ENCODE data around the gene VGLL4. TPM values are rescaled to one million over a fixed set of nuclear protein-coding genes. Genes with fewer than 3 reads are reported as not detected.
"Not testable (repeated sequence)": the region's sequence is repeated elsewhere in the genome, so short reads cannot be mapped to it uniquely, and the experiment has no call there.

Gene VGLL4
- total RNA-seq, 1 donor from 2014 or later, result 48.7 TPM

DNA sequence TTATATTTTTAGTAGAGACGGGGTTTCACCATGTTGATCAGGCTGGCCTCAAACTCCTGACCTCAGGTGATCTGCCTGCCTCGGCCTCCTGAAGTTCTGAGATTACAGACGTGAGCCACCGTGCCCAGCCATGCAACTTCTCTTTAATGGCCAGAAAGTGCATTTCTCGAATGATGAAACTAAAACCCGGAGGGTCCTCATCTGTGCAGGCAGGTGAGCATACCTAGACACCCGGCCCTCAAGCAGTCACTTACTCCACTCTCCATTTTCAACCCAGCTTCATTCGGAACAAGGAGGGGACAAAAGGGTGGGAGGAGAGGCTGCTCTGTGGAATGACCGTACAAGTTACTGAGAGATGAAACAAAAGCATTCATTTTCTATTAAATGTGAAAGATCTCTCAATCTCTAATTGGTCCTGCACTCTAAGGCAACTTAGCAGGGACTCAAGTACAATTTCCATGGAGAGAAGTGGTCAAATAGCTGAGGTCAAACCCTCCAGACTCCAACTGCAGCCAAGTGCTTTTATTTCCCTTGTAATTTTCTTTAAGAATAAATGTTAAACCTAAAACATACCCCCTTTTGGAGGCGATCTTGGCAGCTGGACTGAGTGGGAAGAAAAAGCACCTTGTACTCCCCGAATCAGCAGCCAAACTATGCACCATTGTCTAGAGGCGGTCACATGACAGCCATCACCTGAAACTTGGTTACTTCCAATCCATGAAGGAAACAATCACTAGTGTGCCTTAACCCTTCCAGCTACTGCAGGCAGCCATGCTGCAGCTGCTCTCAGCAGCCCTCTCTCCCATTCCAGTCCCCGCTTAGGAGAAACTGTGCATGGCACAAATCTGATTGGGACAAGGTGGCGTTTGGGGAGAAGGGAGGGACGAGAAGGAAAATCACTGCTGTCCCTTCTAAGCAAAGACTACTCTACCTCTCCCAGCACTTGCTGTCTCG is 62.2 kb downstream of the VGLL4 start:
- intact Hi-C loops (cut with micrococcal nuclease), result loop anchor here (5.0 kb wide), 1 partner anchor 61 kb away; the partner anchor contains the start of gene VGLL4
- peaks cover 24% of the 10 kb centered on the region for H3K4me1 Mint-ChIP-seq (ENCODE audit: low read depth)
- H3K9me3 Mint-ChIP-seq, result no peaks in the 10 kb centered on the region
- no peak overlapping the region for H3K27ac Mint-ChIP-seq
- H3K4me3 Mint-ChIP-seq, result no peak overlapping the region
- peaks cover 9% of the 10 kb centered on the region for H3K36me3 Mint-ChIP-seq (ENCODE audit: low read depth)
- no peaks in the 10 kb centered on the region for H3K27me3 Mint-ChIP-seq (ENCODE audit: insufficient read depth)
- no peak for DNase-seq (ENCODE audit: low spot score)

DNA sequence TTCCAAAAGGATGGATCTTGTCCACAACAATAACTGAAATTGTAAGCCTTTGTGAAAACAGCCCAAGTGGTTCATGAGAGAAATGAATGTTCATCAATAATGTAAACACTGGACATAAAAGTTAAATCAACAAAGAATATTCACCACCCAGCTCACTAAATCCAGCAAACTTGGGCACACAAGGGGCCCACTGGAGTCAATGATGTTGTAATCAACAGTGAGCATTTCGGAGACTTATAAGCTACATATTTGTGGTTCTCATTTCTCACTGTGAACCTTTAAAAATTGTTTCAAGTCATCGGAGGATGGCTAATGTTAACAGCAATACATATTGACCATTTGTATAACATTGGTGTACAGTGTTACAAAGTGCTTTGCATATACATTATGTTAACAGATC is 63.1 kb downstream of the VGLL4 start:
- Mint-ChIP-seq H3K9me3 (no peaks in the 10 kb centered on the region), H3K4me1 (ENCODE audit: low read depth) (peaks cover 24% of the 10 kb centered on the region), H3K4me3 (no peak overlapping the region), H3K36me3 (ENCODE audit: low read depth) (peaks cover 9% of the 10 kb centered on the region), H3K27ac (no peak overlapping the region), H3K27me3 (ENCODE audit: insufficient read depth) (no peaks in the 10 kb centered on the region)
- DNase-seq (ENCODE audit: low spot score), result no peak
- intact Hi-C loops (cut with micrococcal nuclease), result loop anchor here (5.0 kb wide), 1 partner anchor 62 kb away; the partner anchor contains the start of gene VGLL4

GRCh38 chr3:11578169-11578568 is 65.5 kb downstream of the VGLL4 start:
- DNase-seq (ENCODE audit: low spot score), result no peak
- peaks cover 10% of the 10 kb centered on the region for H3K36me3 Mint-ChIP-seq (ENCODE audit: low read depth)
- H3K27ac Mint-ChIP-seq, result no peak overlapping the region
- no peaks in the 10 kb centered on the region for H3K9me3 Mint-ChIP-seq
- intact Hi-C loops (cut with micrococcal nuclease), result no loop called here
- peaks cover 17% of the 10 kb centered on the region for H3K4me1 Mint-ChIP-seq (ENCODE audit: low read depth)
- no peak overlapping the region for H3K4me3 Mint-ChIP-seq
- no peaks in the 10 kb centered on the region for H3K27me3 Mint-ChIP-seq (ENCODE audit: insufficient read depth)

DNA sequence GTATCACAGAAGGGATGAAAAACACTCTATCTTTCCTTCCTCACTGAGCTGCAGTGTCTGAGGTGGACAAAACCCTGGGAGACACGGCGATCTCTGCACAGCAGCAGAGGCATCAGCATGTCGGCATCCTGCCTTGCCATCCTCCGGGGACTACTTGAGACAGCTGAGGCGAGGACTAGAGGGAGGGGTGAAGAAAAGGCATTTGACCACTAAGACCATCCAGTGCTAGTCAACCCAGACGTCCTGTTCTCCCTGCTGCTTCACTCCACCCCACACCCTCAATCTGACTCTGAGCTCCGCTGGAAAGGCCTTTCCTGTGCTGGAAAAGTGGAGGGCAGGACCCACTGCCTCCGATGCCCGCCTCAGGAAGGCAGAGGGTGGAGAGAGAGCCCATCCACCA is 67.3 kb downstream of the VGLL4 start:
- H3K36me3 Mint-ChIP-seq (ENCODE audit: low read depth), result peaks cover 6% of the 10 kb centered on the region
- no peaks in the 10 kb centered on the region for H3K9me3 Mint-ChIP-seq
- no peak for DNase-seq (ENCODE audit: low spot score)
- H3K27ac Mint-ChIP-seq, result no peak overlapping the region
- H3K4me1 Mint-ChIP-seq (ENCODE audit: low read depth), result peaks cover under 1% of the 10 kb centered on the region
- intact Hi-C loops (cut with micrococcal nuclease), result no loop called here
- no peaks in the 10 kb centered on the region for H3K27me3 Mint-ChIP-seq (ENCODE audit: insufficient read depth)
- no peak overlapping the region for H3K4me3 Mint-ChIP-seq

DNA sequence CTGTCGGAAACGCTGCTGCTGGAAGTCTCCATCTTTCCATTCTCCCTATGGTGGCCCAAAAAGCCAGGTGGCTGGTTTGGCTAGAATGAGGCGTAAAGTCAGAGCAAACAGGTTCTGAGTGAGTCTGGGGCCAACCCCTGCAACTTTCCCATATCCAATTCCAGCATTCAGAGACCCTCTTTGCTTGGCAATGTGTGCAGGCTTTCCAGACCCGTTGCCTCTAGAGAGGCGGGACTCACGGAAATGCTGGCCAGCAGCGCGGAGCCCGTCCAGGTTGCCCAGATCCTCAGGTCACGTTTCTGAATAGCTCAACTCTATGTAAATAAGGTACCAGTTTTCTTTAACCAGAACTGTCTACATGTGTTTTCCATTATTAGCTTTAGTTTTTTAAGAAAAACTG is 68.0 kb downstream of the VGLL4 start:
- DNase-seq (ENCODE audit: low spot score), result no peak
- no peaks in the 10 kb centered on the region for H3K27me3 Mint-ChIP-seq (ENCODE audit: insufficient read depth)
- H3K36me3 Mint-ChIP-seq (ENCODE audit: low read depth), result peaks cover 6% of the 10 kb centered on the region
- H3K4me1 Mint-ChIP-seq (ENCODE audit: low read depth), result no peaks in the 10 kb centered on the region
- H3K9me3 Mint-ChIP-seq, result no peaks in the 10 kb centered on the region
- H3K27ac Mint-ChIP-seq, result no peak overlapping the region
- no peak overlapping the region for H3K4me3 Mint-ChIP-seq
- intact Hi-C loops (cut with micrococcal nuclease), result no loop called here

GRCh38 chr3:11574981-11575669 is 68.6 kb downstream of the VGLL4 start:
- no peaks in the 10 kb centered on the region for H3K4me1 Mint-ChIP-seq (ENCODE audit: low read depth)
- H3K27ac Mint-ChIP-seq, result no peak overlapping the region
- no peaks in the 10 kb centered on the region for H3K27me3 Mint-ChIP-seq (ENCODE audit: insufficient read depth)
- DNase-seq (ENCODE audit: low spot score), result no peak
- no peaks in the 10 kb centered on the region for H3K9me3 Mint-ChIP-seq
- H3K36me3 Mint-ChIP-seq (ENCODE audit: low read depth), result peaks cover 3% of the 10 kb centered on the region
- H3K4me3 Mint-ChIP-seq, result no peak overlapping the region
- intact Hi-C loops (cut with micrococcal nuclease), result no loop called here

- H3K36me3 Mint-ChIP-seq (ENCODE audit: low read depth); H3K4me1 Mint-ChIP-seq (ENCODE audit: low read depth); DNase-seq (ENCODE audit: low spot score); H3K27me3 Mint-ChIP-seq (ENCODE audit: insufficient read depth); H3K9me3 Mint-ChIP-seq; intact Hi-C loops (cut with micrococcal nuclease); H3K27ac Mint-ChIP-seq; H3K4me3 Mint-ChIP-seq: not testable (repeated sequence)
Measured at GRCh38 chr3:11572660-11573059, 71.1 kb downstream of the VGLL4 start.

DNA sequence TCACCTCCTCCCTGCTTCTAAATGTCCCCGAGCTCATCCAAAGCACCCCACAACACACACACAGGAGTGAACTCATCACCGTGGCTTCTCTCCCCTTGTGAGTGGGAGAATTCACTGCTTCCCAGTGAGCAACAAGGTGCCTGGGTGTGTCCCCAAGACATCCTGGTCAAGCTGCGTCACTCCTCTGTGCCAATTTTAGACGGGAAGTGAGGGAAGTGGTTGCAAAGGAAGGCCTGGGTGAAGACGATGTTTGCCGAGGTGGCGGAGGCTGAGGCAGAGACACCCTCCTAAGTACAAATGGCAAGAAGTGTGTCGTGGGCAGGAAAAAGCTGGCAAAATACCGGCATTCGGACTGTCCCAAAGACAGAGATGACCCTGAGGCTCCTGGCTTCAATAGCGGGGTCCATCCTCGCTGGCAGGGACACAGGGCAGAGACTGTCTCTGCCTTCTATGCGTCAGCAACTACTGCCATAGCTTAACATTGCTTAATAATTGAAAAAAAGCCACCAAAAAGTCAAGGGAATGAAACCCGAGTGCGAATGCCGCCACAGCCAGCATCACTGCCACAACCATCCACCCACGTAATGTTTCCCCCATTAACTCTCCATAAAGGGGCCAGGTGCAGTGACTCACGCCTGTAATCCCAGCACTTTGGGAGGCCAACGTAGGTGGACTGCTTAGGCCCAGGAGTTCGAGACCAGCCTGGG is 72.8 kb downstream of the VGLL4 start:
- Mint-ChIP-seq H3K4me1 (ENCODE audit: low read depth) (no peaks in the 10 kb centered on the region), H3K9me3 (no peaks in the 10 kb centered on the region), H3K27me3 (ENCODE audit: insufficient read depth) (no peaks in the 10 kb centered on the region), H3K27ac (peak overlapping the region; percentile 23), H3K4me3 (no peak overlapping the region), H3K36me3 (ENCODE audit: low read depth) (peaks cover 2% of the 10 kb centered on the region)
- intact Hi-C loops (cut with micrococcal nuclease), result no loop called here
- DNase-seq (ENCODE audit: low spot score), result no peak

DNA sequence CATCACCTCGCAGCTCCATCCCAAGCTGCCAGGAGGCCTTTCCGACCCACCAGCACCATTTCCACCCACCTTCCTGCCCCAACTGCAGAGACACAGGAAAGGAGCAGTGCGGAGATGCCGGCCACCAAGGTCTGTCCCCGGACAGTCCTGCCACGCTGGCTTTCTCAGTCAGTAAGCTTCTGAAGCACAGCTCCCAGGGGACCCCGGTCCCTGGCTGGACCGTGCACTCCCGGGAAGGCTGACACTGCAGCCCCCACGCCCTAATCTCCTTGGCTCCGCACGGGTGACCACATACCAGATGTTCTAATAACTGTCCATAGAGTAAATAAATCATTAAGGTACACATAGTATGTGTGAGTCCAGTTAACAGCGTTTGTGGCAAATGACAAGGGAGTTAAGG is 73.5 kb downstream of the VGLL4 start:
- no peak overlapping the region for H3K27ac Mint-ChIP-seq

GRCh38 chr3:11569156-11569741 is 74.5 kb downstream of the VGLL4 start:
- no peaks in the 10 kb centered on the region for H3K9me3 Mint-ChIP-seq
- no peaks in the 10 kb centered on the region for H3K27me3 Mint-ChIP-seq (ENCODE audit: insufficient read depth)
- intact Hi-C loops (cut with micrococcal nuclease), result no loop called here
- peaks cover 2% of the 10 kb centered on the region for H3K36me3 Mint-ChIP-seq (ENCODE audit: low read depth)
- H3K4me3 Mint-ChIP-seq, result no peak overlapping the region
- no peak for DNase-seq (ENCODE audit: low spot score)
- no peaks in the 10 kb centered on the region for H3K4me1 Mint-ChIP-seq (ENCODE audit: low read depth)
- H3K27ac Mint-ChIP-seq, result no peak overlapping the region

More for the DNA sequence above, 73.5 kb downstream of the VGLL4 start:
- Mint-ChIP-seq H3K4me1 (ENCODE audit: low read depth) (no peaks in the 10 kb centered on the region), H3K36me3 (ENCODE audit: low read depth) (peaks cover 2% of the 10 kb centered on the region), H3K27me3 (ENCODE audit: insufficient read depth) (no peaks in the 10 kb centered on the region), H3K4me3 (no peak overlapping the region), H3K9me3 (no peaks in the 10 kb centered on the region)
- intact Hi-C loops (cut with micrococcal nuclease), result no loop called here
- no peak for DNase-seq (ENCODE audit: low spot score)

DNA sequence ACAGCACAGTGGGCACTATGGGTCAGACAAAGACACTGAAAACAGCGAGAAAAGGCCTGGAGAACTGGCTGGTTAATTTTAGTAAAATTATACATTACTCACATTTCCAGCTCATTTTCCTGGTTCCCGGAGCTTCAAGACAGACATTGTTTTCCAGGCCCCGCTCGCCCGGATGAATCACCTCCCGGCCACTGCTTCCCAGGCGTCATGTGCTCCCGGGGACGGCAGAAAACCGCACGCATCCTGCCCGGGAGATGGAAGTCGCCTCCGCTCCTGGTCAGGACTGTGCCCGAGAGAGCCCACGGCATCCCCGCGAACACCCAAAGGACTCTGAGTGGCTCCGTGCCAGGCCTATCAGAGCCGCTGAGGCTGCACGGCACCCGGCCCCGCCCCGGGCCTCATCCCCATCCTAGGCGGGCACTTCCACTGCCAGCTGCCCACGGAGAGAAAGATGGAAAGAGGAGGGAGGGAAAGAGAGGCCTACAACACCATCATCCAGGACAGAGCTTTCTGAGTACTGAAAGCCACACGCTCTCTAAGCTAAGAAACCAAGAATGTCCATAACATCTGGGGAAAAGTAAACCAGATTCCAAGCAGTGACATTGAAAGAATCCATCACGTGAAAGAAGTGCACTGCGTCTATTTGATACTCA is 75.1 kb downstream of the VGLL4 start:
- Mint-ChIP-seq H3K27me3 (ENCODE audit: insufficient read depth) (no peaks in the 10 kb centered on the region), H3K4me1 (ENCODE audit: low read depth) (no peaks in the 10 kb centered on the region), H3K36me3 (ENCODE audit: low read depth) (peaks cover 3% of the 10 kb centered on the region), H3K4me3 (no peak overlapping the region), H3K27ac (no peak overlapping the region), H3K9me3 (no peaks in the 10 kb centered on the region)
- intact Hi-C loops (cut with micrococcal nuclease), result no loop called here
- DNase-seq (ENCODE audit: low spot score), result no peak

All from activated T-helper 1 cell treated with anti-CD3 and anti-CD28 coated beads, Interleukin-12 subunit alpha, Interleukin-12 subunit beta, Interleukin-2, Interleukin-4 antibody, amounts not matched to agents 30 ng/mL and 10 ng/mL and 1 ng/mL, durations not matched to agents 14 hours and 24 hours and 36 hours (primary cell).